ENCODE results near the gene E2F4. TPM values are rescaled to one million over a fixed set of nuclear protein-coding genes. Genes with fewer than 3 reads are reported as not detected.

E2F4 gene
- total and polyA plus RNA-seq, 9 of the 15 experiments (the other 6 are each of a cell fraction or from before 2014, with no cell fraction given), result 9.7 to 139 (median 106) TPM

DNA sequence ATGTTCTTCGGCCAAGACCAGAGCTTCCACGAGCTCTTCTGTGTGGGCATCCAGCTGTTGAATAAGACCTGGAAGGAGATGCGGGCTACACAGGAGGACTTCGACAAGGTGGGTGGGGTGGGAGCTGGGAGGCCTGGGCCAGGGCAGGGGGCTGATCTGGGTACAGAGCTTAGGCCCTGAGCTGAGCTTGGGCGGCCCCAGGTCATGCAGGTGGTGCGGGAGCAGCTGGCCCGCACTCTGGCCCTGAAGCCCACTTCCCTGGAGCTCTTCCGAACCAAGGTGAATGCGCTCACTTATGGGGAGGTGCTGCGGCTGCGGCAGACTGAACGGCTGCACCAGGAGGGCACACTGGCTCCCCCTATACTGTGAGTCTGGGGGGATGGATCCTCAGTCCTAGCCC is 10.5 kb downstream of the E2F4 start:
- H3K4me3 ChIP-seq, result no peak overlapping the region
- in situ Hi-C loops (cut with MboI) (no loop called here), intact Hi-C loops (cut with micrococcal nuclease) (no loop called here)
- H4K20me1 ChIP-seq (replicated peaks; ENCODE audit: control insufficient read depth, insufficient read depth, low read length), result no peaks in the 10 kb centered on the region; the same call in 1 of the 2 replicates
- no peak overlapping the region for H3K4me2 ChIP-seq (ENCODE audit: insufficient read depth, low read length)
- FAIRE-seq, result no peak
- ATAC-seq, result no peak
- H3K9me3 ChIP-seq (replicated peaks; ENCODE audit: control insufficient read depth, insufficient read depth, low read depth, low read length), result no peaks in the 10 kb centered on the region
- BruUV-seq (replicated peaks), result no TSS peak
- TF ChIP-seq RBFOX2 (IDR thresholded peaks at IDR 0.05; ENCODE audit: low read depth, low read length) (0 out of 2 replicates have a peak, but pooled peaks have one; percentile 3), DIDO1 (tag; IDR thresholded peaks at IDR 0.05; ENCODE audit: low read depth) (no peak), NFATC3 (IDR thresholded peaks at IDR 0.05) (no peak)
- H3K27me3 ChIP-seq (ENCODE audit: control insufficient read depth in 2 of 2, insufficient read depth in 2 of 2, low read length in 2 of 2), result no peaks in the 10 kb centered on the region
- H3K9ac ChIP-seq (ENCODE audit: insufficient read depth in 1 of 2, low read depth in 2 of 2, low read length in 2 of 2), result no peak overlapping the region; a peak in 1 of 4 replicates
- peaks cover 68% of the 10 kb centered on the region; the same call in 2 of the 3 replicates for H3K36me3 ChIP-seq (ENCODE audit: control insufficient read depth, insufficient read depth, low read length)
- ChIA-PET POLR2A (interaction anchor here (1.0 to 2.2 kb wide), 2 partner anchors 19 to 21 kb away, joined by 3 to 6 read pairs; partner anchors contain the start of gene MATCAP1), CTCF (ENCODE audit: low intra/inter-chr PET ratio) (no interaction called here)
- H3K9me1 ChIP-seq (ENCODE audit: control insufficient read depth, insufficient read depth, low read length), result peaks cover 2% of the 10 kb centered on the region
- H3K79me2 ChIP-seq (ENCODE audit: control insufficient read depth, insufficient read depth, low read length), result no peaks in the 10 kb centered on the region
- no peak for DNase-seq (ENCODE audit: extremely low read depth in 1 of 4, low spot score in 3 of 4)
- H3K27ac ChIP-seq (ENCODE audit: extremely low read depth, low read depth, low read length), result no peak overlapping the region
- no peak overlapping the region for H2AFZ ChIP-seq (ENCODE audit: low read depth, low read length)
- 92% methylated on average over 12 of the region's 12 CpGs for WGBS (ENCODE audit: insufficient coverage, low coverage, missing lambda C conversion rate)
- H3K4me1 ChIP-seq (replicated peaks in 1 of 2; ENCODE audit: control insufficient read depth in 2 of 2, insufficient read depth in 2 of 2, low read length in 2 of 2), result peaks cover 7 to 51% of the 10 kb centered on the region in 2 experiments; a peak in 4 of 5 replicates

DNA sequence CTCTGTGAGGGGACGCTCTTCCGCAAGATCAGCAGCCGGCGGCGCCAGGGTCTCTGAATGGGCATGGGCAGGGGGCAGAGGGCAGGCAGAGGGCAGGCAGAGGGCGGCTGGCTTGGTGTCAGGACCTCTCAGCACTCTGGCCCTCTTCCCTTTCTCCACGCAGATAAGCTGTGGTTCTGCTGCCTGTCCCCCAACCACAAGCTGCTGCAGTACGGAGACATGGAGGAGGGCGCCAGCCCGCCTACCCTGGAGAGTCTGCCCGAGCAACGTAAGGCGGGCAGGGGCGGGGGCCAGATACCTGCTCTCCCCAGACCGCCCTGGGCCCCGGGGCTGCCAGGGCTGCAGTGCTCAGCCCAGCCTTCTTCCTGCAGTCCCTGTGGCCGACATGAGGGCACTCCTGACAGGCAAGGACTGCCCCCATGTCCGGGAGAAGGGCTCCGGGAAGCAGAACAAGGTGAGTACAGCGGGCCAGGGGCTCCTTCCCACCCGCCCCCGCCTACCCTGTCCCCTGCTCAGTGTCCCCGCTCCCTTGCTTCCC is 11.1 kb downstream of the E2F4 start:
- ATAC-seq, result no peak
- H3K27ac ChIP-seq (ENCODE audit: extremely low read depth, low read depth, low read length), result no peak overlapping the region
- H3K9me3 ChIP-seq (replicated peaks; ENCODE audit: control insufficient read depth, insufficient read depth, low read depth, low read length), result no peaks in the 10 kb centered on the region
- 95% methylated on average over 17 of the region's 23 CpGs for WGBS (ENCODE audit: insufficient coverage, low coverage, missing lambda C conversion rate)
- peaks cover 10 to 55% of the 10 kb centered on the region in 2 experiments; a peak in 4 of 5 replicates for H3K4me1 ChIP-seq (replicated peaks in 1 of 2; ENCODE audit: control insufficient read depth in 2 of 2, insufficient read depth in 2 of 2, low read length in 2 of 2)
- ChIA-PET CTCF (ENCODE audit: low intra/inter-chr PET ratio) (no interaction called here), POLR2A (interaction anchor here (0.6 to 2.2 kb wide), 3 partner anchors 20 to 260 kb away, joined by 3 to 6 read pairs (median 3); partner anchors contain the start of gene MATCAP1)
- no peaks in the 10 kb centered on the region for H3K27me3 ChIP-seq (ENCODE audit: control insufficient read depth in 2 of 2, insufficient read depth in 2 of 2, low read length in 2 of 2)
- no peaks in the 10 kb centered on the region; the same call in 1 of the 2 replicates for H4K20me1 ChIP-seq (replicated peaks; ENCODE audit: control insufficient read depth, insufficient read depth, low read length)
- no peak overlapping the region for H2AFZ ChIP-seq (ENCODE audit: low read depth, low read length)
- no peak overlapping the region for H3K4me3 ChIP-seq
- no peaks in the 10 kb centered on the region for H3K79me2 ChIP-seq (ENCODE audit: control insufficient read depth, insufficient read depth, low read length)
- BruUV-seq (replicated peaks), result no TSS peak
- no peak for FAIRE-seq
- no peak overlapping the region for H3K4me2 ChIP-seq (ENCODE audit: insufficient read depth, low read length)
- DNase-seq (ENCODE audit: extremely low read depth in 1 of 4, low spot score in 3 of 4), result peak in 1 of 4 experiments; percentile 23
- TF ChIP-seq JUN (IDR thresholded peaks at IDR 0.05; ENCODE audit: borderline replicate concordance, low read depth, low read length) (no peak), JUN (CRISPR knock-in tag; IDR thresholded peaks at IDR 0.05; ENCODE audit: borderline replicate concordance) (no peak), PCBP1 (IDR thresholded peaks at IDR 0.05; ENCODE audit: low read depth, low read length, poor library complexity, severe bottlenecking) (no peak), RBFOX2 (IDR thresholded peaks at IDR 0.05; ENCODE audit: low read depth, low read length) (0 out of 2 replicates have a peak, but pooled peaks have one; percentile 11)
- TF ChIP-seq, protein P1, sequence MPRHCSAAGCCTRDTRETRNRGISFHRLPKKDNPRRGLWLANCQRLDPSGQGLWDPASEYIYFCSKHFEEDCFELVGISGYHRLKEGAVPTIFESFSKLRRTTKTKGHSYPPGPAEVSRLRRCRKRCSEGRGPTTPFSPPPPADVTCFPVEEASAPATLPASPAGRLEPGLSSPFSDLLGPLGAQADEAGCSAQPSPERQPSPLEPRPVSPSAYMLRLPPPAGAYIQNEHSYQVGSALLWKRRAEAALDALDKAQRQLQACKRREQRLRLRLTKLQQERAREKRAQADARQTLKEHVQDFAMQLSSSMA (CRISPR knock-in tag; IDR thresholded peaks at IDR 0.05), result no peak
- intact Hi-C loops (cut with micrococcal nuclease) (no loop called here), in situ Hi-C loops (cut with MboI) (no loop called here)
- H3K9ac ChIP-seq (ENCODE audit: insufficient read depth in 1 of 2, low read depth in 2 of 2, low read length in 2 of 2), result no peak overlapping the region
- H3K36me3 ChIP-seq (ENCODE audit: control insufficient read depth, insufficient read depth, low read length), result peaks cover 62% of the 10 kb centered on the region; the same call in 2 of the 3 replicates
- peaks cover 3% of the 10 kb centered on the region for H3K9me1 ChIP-seq (ENCODE audit: control insufficient read depth, insufficient read depth, low read length)
